Transverse colon (tissue), 4 donors: ENCODE results near the gene NPC1L1.

Experiments used
- CTCF ChIP-seq, 5 experiments: fragments of 200-600 bp in 3 of 5; fragments of 450-650 bp in 2 of 5; sonication (generic) in 3 of 5; IDR thresholded peaks; 1 replicate in 2 of 5; 2 replicates in 3 of 5; pipeline ENCODE4 v1.5.1; 2016 to 2017; ENCODE audit warnings: antibody characterized with exemption in 5 of 5, inconsistent platforms in 3 of 5, mild to moderate bottlenecking in 2 of 5, moderate library complexity in 1 of 5
- POLR2A ChIP-seq: fragments of 450-650 bp; IDR thresholded peaks from one replicate; pipeline ENCODE4 v1.6.1; 2016; ENCODE audit warnings: antibody characterized with exemption, mild to moderate bottlenecking, moderate library complexity
- POLR2AphosphoS5 ChIP-seq, 3 donors: sonication (generic); formaldehyde crosslinking; IDR thresholded peaks; one replicate each; pipeline ENCODE4 v1.6.1; 2016; ENCODE audit warnings: antibody characterized with exemption in 3 of 3

GRCh38 chr7:44498230-44498954, 42.7 kb downstream of the NPC1L1 start:
- no peak for TF ChIP-seq CTCF (IDR thresholded peaks at IDR 0.05)
- no peak for TF ChIP-seq POLR2AphosphoS5 (IDR thresholded peaks at IDR 0.05)
- no peak for TF ChIP-seq POLR2A
